Epidermal melanocyte (primary cell): Measurements from ENCODE around the gene PLIN1.

Experiments used
- DNase-seq: peaks from one replicate; pipeline ENCODE4 v3.0.0; 2011; ENCODE audit warnings: low spot score; ENCODE audit not compliant: insufficient read length

The PLIN1 gene

GRCh38 chr15:89672221-89673164, 6.7 kb downstream of the PLIN1 start:
- no peak for DNase-seq

- DNase-seq: no peak
Observed at GRCh38 chr15:89671687-89672086, 7.5 kb downstream of the PLIN1 start.

- no peak for DNase-seq
Observed at GRCh38 chr15:89670971-89671560, 8.1 kb downstream of the PLIN1 start.

DNA sequence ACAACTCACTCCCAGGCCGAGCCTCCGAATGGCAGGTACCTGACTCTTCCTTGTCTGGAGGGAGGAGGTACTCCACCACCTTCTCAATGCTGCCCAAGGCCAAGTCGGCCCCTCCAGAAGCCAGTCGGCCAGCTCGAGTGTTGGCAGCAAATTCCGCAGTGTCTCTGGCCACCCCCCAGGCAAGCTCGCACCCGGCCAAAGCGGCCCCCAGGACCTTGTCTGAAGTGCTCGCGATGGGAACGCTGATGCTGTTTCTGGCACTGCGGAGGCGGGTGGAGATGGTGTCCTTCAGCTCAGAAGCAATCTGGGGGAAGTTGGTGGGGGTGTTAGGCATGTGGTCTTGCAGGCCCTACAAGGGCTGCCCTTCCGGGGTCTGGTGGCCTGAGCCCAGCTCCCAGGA, 9.2 kb downstream of the PLIN1 start:
- DNase-seq: no peak

GRCh38 chr15:89669309-89669865, 9.8 kb downstream of the PLIN1 start:
- no peak for DNase-seq

GRCh38 chr15:89668171-89668570, 11.0 kb downstream of the PLIN1 start:
- DNase-seq: no peak

DNA sequence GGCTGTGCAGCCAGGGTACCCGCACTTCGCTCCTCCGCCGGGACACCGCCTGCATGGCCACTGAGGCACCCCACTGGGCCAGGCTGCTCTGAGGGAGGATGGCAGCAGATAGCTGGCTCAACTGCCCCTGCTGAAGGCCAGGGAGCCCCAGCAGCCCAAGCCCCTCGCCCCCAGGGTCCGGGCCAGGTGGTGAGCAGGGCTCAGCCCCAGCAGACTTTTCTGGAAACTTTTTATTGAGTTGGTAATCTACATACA, 11.5 kb downstream of the PLIN1 start:
- DNase-seq: no peak

DNA sequence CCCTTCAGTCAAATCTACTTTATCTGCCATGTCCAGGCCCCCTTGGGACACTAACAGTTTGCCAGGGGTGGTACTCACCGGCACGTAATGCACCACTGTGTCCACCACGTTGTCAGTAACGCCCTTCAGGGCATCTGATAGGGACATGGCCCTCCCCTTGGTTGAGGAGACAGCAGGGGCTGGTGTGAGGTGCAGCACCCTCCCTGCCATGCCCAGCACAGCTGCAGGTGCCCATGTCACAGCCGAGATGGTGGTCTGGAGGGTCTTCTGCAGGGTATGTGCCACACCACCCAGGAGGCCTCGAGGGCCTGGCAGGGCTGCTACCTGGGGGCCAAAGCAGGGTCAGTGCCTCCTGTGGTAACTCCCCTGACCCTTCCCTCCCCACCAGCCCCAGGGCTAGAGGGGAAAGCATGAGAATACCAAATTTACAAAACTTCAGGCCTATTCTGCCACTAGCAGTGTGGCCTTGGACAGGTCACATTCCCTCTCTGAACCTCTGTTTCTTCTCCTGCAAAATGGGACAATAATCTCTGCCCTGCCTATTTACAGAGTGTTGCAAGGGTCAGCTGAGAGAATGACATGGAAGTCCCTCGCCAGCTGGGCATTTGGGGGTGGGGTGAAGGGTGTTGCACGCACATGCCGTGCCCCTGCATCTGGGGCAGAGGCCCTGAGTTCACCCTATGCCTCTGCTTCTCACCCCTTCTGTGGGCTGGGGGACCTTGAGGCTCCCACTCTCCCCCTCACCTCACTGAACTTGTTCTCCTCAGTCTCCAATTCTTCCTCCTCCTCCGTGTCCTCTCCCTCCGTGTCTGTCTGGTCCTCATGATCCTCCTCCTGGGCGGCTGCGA, 12.1 kb downstream of the PLIN1 start:
- DNase-seq: no peak

- no peak for DNase-seq
Observed at GRCh38 chr15:89666184-89666857, 12.8 kb downstream of the PLIN1 start.

GRCh38 chr15:89665449-89666181, 13.6 kb downstream of the PLIN1 start:
- no peak for DNase-seq

DNA sequence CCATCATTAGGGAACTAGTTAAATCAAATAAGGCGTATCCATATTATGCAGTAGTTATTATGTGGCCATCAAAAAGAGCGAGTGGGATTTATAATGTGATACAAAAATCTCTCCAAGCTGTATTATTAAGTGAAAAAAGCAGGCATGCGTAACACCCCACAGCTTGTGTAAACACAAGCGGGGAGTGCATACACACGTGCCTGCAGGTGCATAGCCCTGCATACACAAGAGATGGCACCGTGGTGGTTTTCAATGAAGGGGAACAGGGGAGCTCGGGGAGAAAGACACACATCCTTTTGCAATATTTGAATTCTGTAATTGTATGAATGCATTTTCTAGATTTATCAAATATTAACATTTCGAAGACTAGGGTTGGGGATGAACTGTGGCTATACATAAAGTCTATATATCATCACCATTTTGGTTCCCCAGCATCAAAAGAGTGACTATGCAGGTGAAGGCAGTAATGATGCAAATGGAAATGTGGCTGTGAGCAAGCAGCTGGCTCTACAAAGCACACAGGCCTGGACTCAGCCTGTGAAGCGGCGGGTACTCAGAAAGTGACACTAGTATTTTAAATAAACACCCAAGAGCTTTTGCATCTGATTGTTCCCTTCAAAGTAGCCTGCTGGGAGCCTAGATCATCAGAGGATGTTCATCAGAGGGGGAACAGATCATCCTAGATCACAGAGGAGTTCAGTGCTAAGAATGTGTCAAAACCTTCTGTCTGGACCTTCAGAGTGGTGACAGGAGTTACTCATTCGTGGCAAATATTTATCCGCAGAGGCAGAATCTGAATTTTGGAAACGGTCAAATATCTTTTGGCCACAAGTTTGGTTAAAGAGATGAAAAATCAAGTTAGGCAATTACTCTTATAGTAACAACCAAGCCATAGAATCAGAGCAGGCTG, 14.5 kb downstream of the PLIN1 start:
- DNase-seq: no peak

- peak; percentile 93 for DNase-seq
Observed at GRCh38 chr15:89662893-89663626, 16.1 kb downstream of the PLIN1 start.

DNA sequence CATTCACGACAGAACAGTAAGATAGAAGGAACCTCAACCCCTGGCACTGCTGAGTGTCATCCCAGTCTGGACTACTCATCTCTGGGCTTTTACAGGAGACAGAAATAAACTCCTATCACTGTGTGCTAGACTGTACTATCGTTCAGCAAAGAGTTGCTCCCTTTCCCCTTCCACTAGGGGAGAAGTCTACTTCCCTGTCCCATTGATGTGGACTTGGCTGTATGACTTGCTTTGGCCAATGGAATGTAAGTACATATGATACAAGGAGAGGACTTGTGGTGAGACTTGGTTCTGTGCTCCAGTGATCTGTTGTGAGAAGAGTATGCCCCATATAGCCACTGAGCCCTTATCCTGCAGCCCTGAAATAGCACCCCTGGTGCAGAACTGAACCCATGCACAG, 18.6 kb downstream of the PLIN1 start:
- DNase-seq: no peak

DNA sequence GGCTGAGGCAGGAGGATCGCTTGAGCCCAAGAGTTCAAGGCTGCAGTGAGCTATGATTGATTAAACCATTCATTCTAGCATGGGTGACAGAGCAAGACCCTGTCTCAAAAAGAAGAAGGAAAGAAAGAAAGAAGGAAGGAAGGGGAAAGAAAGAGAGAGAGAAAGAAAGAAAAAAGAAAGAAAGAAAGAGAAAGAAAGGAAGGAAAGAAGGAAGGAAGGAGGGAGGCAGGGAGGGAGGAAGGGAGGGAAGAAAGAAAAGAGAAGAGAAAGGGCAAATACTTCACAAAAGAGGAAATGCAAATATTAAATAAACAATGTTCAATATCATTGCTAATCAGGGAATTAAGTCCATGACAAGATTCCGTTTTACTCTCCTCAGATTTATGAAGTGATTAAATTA, 19.9 kb downstream of the PLIN1 start:
- no peak for DNase-seq

- DNase-seq: no peak
Observed at GRCh38 chr15:89657686-89658200, 21.4 kb downstream of the PLIN1 start.

GRCh38 chr15:89656116-89656815, 22.9 kb downstream of the PLIN1 start:
- DNase-seq: no peak

DNA sequence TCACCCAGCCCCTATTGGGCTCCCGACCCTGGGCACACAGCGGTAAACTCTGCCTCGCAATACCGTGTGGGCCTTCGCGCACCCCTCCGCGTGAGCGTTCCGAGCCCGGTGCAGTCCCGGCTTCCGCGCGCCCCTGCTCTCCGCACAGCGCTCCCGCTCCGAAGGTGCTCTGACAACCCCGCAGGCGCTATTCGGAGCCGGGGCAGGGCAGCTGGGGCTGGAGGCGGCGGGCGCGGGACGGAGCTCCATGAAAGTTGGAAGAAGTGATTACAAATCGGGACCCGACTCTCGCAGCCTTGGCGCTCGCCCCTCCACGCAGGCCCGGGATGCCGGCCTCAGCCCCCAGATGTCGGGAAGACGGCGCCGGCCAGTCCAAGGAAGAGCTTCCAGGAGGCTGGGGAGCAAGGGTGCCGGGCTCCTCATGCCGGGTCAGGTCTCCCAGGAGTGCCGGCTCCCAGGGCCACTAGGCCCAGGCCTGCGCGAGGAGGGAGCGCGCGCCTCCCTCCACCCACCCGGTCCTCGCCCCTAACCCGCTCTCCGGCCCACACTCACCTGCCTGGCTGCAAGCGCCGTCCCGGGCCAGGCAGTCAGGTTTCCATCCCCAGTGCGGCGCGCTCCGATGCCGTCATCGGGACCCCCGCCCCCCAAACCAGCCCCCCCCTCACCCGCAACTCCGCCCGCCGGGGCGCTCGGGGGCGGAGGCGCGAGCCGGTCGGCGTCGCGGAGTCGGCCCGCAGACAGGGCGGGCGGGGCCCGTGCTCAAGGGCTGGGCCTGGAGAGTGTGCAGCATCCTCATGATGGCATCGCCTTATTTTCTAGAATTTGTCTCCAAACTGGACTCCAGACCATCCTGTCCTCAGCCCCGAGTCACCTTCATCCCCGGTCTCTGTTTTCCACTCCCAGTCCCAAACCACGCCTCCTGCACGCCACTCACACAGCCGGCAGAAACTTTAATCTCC, 24.0 kb downstream of the PLIN1 start, which contains the start of gene KIF7:
TSS of gene KIF7 (minus strand) at position 621 of the 959 bp plus-strand sequence. CDS start 2,537 bp downstream, outside the sequence.
- DNase-seq: peak; percentile 66
